ENCODE results near the gene MEOX2. TPM values are rescaled to one million over a fixed set of nuclear protein-coding genes. Genes with fewer than 3 reads are reported as not detected.

Gene MEOX2
- total RNA-seq, 1 experiment from 2014 or later, result not detected

GRCh38 chr7:15681631-15682030 lies 4.9 kb downstream of the MEOX2 start:
- DNase-seq (ENCODE audit: low read depth), result no peak

GRCh38 chr7:15681186-15681585 lies 5.3 kb downstream of the MEOX2 start:
- DNase-seq (ENCODE audit: low read depth), result no peak

GRCh38 chr7:15680446-15680845 lies 6.0 kb downstream of the MEOX2 start:
- DNase-seq (ENCODE audit: low read depth), result no peak

GRCh38 chr7:15679306-15679705 lies 7.2 kb downstream of the MEOX2 start:
- no peak for DNase-seq (ENCODE audit: low read depth)

- no peak for DNase-seq (ENCODE audit: low read depth)
Observed at GRCh38 chr7:15678653-15679052, 7.8 kb downstream of the MEOX2 start.

GRCh38 chr7:15675379-15675778 lies 11.1 kb downstream of the MEOX2 start:
- no peak for DNase-seq (ENCODE audit: low read depth)

- no peak for DNase-seq (ENCODE audit: low read depth)
Observed at GRCh38 chr7:15674586-15674985, 11.9 kb downstream of the MEOX2 start.

GRCh38 chr7:15669443-15670090 lies 16.9 kb downstream of the MEOX2 start:
- DNase-seq (ENCODE audit: low read depth), result no peak

GRCh38 chr7:15667991-15668390 lies 18.5 kb downstream of the MEOX2 start:
- DNase-seq (ENCODE audit: low read depth), result no peak

GRCh38 chr7:15662451-15662850 lies 24.0 kb downstream of the MEOX2 start:
- DNase-seq (ENCODE audit: low read depth), result no peak

- no peak for DNase-seq (ENCODE audit: low read depth)
Observed at GRCh38 chr7:15658247-15658646, 28.2 kb downstream of the MEOX2 start.

- no peak for DNase-seq (ENCODE audit: low read depth)
Observed at GRCh38 chr7:15652776-15653290, 33.6 kb downstream of the MEOX2 start.

- no peak for DNase-seq (ENCODE audit: low read depth)
Observed at GRCh38 chr7:15651693-15652092, 34.8 kb downstream of the MEOX2 start.

GRCh38 chr7:15650787-15651186 lies 35.7 kb downstream of the MEOX2 start:
- no peak for DNase-seq (ENCODE audit: low read depth)

GRCh38 chr7:15648461-15648961 lies 38.0 kb downstream of the MEOX2 start:
- DNase-seq (ENCODE audit: low read depth), result peak; percentile 60

- DNase-seq (ENCODE audit: low read depth), result no peak
Observed at GRCh38 chr7:15647309-15647708, 39.2 kb downstream of the MEOX2 start.

GRCh38 chr7:15643000-15643705 lies 43.3 kb downstream of the MEOX2 start:
- peak; percentile 83 for DNase-seq (ENCODE audit: low read depth)

- DNase-seq (ENCODE audit: low read depth), result peak; percentile 8
Observed at GRCh38 chr7:15628876-15629275, 57.6 kb downstream of the MEOX2 start.

GRCh38 chr7:15626041-15626440 lies 60.4 kb downstream of the MEOX2 start:
- no peak for DNase-seq (ENCODE audit: low read depth)

GRCh38 chr7:15625466-15625865 lies 61.0 kb downstream of the MEOX2 start:
- DNase-seq (ENCODE audit: low read depth), result no peak

GRCh38 chr7:15621468-15621867 lies 65.0 kb downstream of the MEOX2 start:
- no peak for DNase-seq (ENCODE audit: low read depth)

GRCh38 chr7:15620491-15621185 lies 65.8 kb downstream of the MEOX2 start:
- DNase-seq (ENCODE audit: low read depth), result no peak
